NCI-H2196 (cell line): ENCODE results near the gene PGM1.
"Not testable (repeated sequence)": the region's sequence is repeated elsewhere in the genome, so short reads cannot be mapped to it uniquely, and the experiment has no call there.

Experiments used
- DNase-seq: peaks from one replicate; lab custom pipeline; 2025; ENCODE audit not compliant: unreplicated experiment; lab: John Stamatoyannopoulos, UW

The PGM1 gene

GRCh38 chr1:63593303-63593885 is at the start of gene PGM1:
Gene PGM1 (plus strand): TSS chr1:63593411. CDS start chr1:63593489, 78 bp downstream.
- peak; percentile 74 for DNase-seq

- no peak for DNase-seq
Measured at GRCh38 chr1:63545780-63546179, 47.4 kb upstream of the PGM1 start.

- DNase-seq = no peak
Measured at GRCh38 chr1:63547621-63548294, 45.5 kb upstream of the PGM1 start.

DNA sequence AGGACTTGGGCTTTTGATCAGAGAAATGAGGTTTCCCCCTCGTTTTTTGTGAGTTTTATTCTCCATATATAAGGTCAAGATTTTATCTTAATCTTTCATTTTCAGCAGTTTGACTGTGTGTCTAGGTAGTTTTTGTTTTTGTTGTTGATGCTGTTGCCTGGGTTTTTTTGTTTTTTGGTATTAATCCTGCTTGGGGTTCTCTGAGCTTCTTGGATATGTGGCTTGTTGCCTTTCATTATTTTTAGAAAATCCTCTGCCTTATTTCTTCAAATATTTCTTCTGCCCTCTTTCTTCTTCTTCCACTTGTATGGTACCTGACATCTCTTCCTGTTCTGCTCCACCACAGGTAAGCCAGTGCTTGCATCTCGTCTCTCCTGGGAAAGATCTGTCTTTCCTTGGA is 44.9 kb upstream of the PGM1 start:
- DNase-seq = no peak

DNA sequence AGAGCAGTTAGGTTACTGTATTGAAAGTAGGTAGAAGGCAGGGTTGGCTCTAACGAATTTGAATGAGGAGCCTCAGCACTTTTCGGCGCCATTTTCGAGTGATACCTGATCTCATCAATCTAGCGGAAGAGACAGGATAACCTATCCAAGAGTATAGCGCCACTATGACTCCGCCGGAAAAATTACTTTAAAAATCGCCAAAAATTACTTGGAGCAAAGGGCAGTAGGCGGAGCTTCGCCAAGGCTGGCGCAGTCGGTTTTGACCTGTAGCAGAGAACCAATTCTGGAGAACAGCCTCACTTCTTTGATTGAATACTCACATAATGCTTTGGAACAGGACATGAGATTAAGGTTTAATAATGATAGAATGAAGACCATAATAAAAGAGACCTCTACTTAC is 44.3 kb upstream of the PGM1 start:
- no peak for DNase-seq

GRCh38 chr1:63555480-63555879 is 37.7 kb upstream of the PGM1 start:
- no peak for DNase-seq

- peak; percentile 31 for DNase-seq
Measured at GRCh38 chr1:63557365-63557987, 35.7 kb upstream of the PGM1 start.

DNA sequence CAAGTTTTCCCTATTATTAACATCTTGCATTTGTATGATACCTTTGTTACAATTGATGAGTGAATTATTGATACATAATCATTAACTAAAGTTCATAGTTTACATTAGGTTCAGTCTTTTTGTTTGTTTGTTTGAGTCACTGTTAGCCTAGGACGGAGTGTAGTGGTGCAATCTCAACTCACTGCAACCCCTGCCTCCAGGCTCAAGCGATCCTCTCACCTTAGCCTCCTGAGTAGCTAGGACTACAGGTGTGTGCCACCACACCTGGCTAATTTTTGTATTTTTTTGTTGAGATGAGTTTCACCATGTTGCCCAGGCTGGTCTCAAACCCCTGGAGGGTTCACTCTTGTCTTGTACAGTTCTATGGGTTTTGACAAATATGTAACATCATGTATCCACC is 33.9 kb upstream of the PGM1 start:
- DNase-seq = no peak

DNA sequence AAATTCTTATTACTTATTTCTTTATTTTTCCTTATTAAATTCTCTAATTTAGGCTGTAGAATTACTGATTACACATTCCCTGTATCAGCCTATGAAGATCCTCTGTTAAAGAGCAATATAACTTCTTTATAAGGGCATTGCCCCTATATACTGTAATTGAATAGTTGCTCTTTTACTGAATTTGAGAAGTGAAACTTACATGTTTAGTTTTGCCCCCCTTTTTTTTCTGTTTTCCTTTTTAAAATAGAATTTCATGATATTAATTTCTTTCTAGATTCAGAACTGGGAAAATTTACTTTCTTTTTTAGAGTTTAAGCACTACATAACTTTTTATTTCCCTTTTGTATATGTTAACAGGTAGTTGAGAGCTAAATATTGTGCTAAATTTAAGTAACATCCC is 29.5 kb upstream of the PGM1 start:
- DNase-seq = no peak

DNA sequence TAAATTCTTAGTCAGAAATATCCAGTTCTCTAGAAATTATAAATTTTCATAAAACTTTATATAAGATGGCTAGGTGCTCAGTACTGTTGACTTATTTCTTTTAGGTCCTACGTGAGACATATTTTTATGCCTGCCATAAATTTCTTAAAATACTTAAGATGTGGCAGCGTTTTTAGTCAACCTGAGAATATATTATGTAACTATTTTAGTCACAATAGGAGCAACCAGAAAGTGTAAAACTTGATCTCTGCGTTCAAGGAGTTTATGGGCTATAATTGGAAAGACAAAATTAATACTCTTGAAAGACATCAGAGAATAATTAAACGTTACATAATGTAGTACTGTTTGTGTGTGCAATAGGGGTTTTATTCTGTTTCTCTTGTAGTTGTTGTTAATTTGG is 24.1 kb upstream of the PGM1 start:
- DNase-seq = no peak

GRCh38 chr1:63569640-63570316 is 23.4 kb upstream of the PGM1 start:
- no peak for DNase-seq

DNA sequence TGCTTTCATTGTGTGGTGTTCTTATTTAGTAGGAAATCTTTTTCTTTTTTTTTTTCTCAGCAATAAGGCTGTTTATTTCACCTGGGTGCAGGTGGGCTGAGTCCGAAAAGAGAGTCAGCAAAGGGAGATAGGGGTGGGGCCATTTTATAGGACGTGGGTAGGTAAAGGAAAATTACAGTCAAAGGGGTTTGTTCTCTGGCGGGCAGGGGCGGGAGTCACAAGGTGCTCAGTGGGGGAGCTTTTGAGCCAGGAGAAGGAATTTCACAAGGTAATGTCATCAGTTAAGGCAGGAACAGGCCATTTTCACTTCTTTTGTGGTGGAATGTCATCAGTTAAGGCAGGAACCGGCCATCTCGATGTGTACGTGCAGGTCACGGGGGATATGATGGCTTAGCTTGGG is 20.5 kb upstream of the PGM1 start:
- not testable (repeated sequence) for DNase-seq

- not testable (repeated sequence) for DNase-seq
Measured at GRCh38 chr1:63574203-63574796, 18.9 kb upstream of the PGM1 start.

DNA sequence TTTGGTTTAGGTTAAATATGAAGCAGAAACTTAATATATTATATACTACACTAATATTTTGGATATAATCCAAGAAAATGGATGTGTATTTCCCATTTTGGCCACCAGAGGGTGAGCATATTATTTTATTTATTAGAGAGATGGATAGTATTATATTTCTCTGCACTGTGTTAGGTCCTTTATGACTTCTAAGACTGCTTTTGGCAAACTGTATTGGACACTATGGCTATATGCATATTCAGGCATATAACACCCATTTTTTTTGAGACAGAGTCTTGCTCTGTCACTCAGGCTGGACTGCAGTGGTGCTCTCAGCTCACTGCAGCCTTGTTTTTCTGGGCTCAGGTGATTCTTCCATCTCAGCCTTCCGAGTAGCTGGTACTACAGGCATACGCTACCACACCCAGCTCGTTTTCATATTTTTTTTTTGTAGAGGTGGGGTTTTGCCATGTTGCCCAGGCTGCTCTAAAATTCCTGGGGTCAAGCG is 17.8 kb upstream of the PGM1 start:
- peak; percentile 37 for DNase-seq

DNA sequence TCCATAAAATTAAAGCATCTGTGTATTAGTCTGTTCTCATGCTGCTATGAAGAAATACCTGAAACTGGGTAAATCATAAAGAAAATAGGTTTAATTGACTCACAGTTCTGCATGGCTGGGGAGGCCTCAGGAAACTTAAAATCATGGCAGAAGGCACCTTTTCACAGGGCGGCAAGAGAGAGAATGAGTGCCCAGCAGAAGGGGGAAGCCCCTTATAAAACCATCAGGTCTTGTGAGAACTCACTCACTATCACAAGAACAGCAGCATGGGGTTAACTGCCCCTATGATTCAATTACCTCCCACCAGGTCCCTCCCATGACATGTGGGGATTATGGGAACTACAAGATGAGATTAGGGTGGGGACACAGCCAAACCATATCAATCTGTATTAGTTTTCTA is 6.9 kb upstream of the PGM1 start:
- not testable (repeated sequence) for DNase-seq

- DNase-seq = no peak
Measured at GRCh38 chr1:63590166-63590560, 3.0 kb upstream of the PGM1 start.

GRCh38 chr1:63592536-63593302 is 492 bp upstream of the PGM1 start:
- no peak for DNase-seq

GRCh38 chr1:63593886-63594605 is 835 bp downstream of the PGM1 start:
- peak; percentile 54 for DNase-seq

GRCh38 chr1:63595435-63595834 is 2.2 kb downstream of the PGM1 start:
- no peak for DNase-seq

DNA sequence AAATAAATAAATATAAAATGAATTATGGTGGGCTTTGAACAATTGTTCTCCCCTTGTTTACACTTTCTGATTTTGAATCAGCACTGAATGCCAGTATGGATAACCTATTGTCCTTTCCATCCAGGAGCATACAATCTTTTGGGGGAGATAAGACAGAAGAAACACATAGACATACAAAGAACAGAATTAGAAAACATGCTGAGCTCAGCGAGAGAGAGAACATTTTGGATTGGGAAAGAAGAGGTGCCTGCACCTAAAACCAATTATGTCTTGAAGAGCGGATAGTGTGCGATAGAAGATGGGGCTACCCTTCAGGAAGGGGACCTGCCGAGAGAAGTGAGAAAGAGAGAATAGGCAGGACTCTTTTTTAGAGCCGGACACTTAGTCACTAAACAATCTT is 6.6 kb downstream of the PGM1 start:
- no peak for DNase-seq
